Thyroid gland (tissue), 4 donors: ENCODE data around the gene DENND4A. TPM values are rescaled to one million over a fixed set of nuclear protein-coding genes. Genes with fewer than 3 reads are reported as not detected.
"Not testable (repeated sequence)": the region's sequence is repeated elsewhere in the genome, so short reads cannot be mapped to it uniquely, and the experiment has no call there.

ENCODE experiments used
- DNase-seq, 2 donors: peaks; one replicate each; pipeline ENCODE4 v3.0.0-alpha.2; 2019
- H3K27ac ChIP-seq, 3 donors: fragments of 200-600 bp; sonication (generic); 1 replicate in 2 of 3; 2 replicates in 1 of 3; pipeline ENCODE4 v1.5.1; 2016 to 2019; ENCODE audit warnings: mild to moderate bottlenecking in 1 of 3, moderate library complexity in 1 of 3
- H3K27me3 ChIP-seq: fragments of 200-600 bp; sonication (generic); one replicate; pipeline ENCODE4 v1.5.1; 2019
- H3K36me3 ChIP-seq, 2 donors: fragments of 200-600 bp; sonication (generic); one replicate each; pipeline ENCODE4 v1.5.1; 2016 to 2019
- H3K4me1 ChIP-seq, 2 donors: fragments of 200-600 bp; sonication (generic); one replicate each; pipeline ENCODE4 v1.5.1; 2017 to 2019
- H3K4me3 ChIP-seq, 3 donors: fragments of 200-600 bp; sonication (generic); replicated peaks in 1 of 3; 1 replicate in 2 of 3; 2 replicates in 1 of 3; pipeline ENCODE4 v1.5.1; 2016; ENCODE audit warnings: mild to moderate bottlenecking in 1 of 3
- H3K9me3 ChIP-seq: fragments of 200-600 bp; sonication (generic); one replicate; pipeline ENCODE4 v1.5.1; 2017
- POLR2A ChIP-seq, 2 donors: fragments of 450-650 bp; IDR thresholded peaks; one replicate each; pipeline ENCODE4 v1.6.1; 2017; ENCODE audit warnings: antibody characterized with exemption in 2 of 2, mild to moderate bottlenecking in 2 of 2, moderate library complexity in 1 of 2
- WGBS, 2 donors: methylation state at CpG; one replicate each; pipeline ENCODE4 v1.1.5; 2017; 5-methylcytosine and 5-hydroxymethylcytosine counted together
- intact Hi-C: fragments of 100-400 bp; cut with DNase I; formaldehyde crosslinking; loops from one replicate; pipeline ENCODE4 v1.15.1; 2023
- total RNA-seq, 4 donors: library from RNA; depleted of rRNA; stranded (reverse); fragments of >200 nt; gene quantifications; one replicate each; pipeline ENCODE4 v1.2.3, GENCODE V29; 2016
- TF ChIP-seq, protein P1 (sequence below), 6 experiments: fragments of 200-600 bp in 3 of 6; fragments of 450-650 bp in 3 of 6; sonication (generic) in 3 of 6; IDR thresholded peaks; one replicate each; pipeline ENCODE4 v1.5.1; 2016 to 2019; ENCODE audit warnings: antibody characterized with exemption in 6 of 6, mild to moderate bottlenecking in 2 of 6, inconsistent platforms in 1 of 6, moderate library complexity in 1 of 6

Gene DENND4A
- total RNA-seq, 4 donors from 2014 or later, result 37.5 to 79.9 (median 45.7) TPM

- WGBS, 2 donors, result 58 to 73% methylated on average over 3 of the region's 3 CpGs
- H3K4me3 ChIP-seq, result no peak overlapping the region
- no peaks in the 10 kb centered on the region for H3K27me3 ChIP-seq
These were observed 20.4 kb upstream of the DENND4A start for GRCh38 chr15:65812467-65812866.

GRCh38 chr15:65811835-65812234 is 19.7 kb upstream of the DENND4A start:
- Histone ChIP-seq H3K36me3 (no peaks in the 10 kb centered on the region), H3K4me1 (no peaks in the 10 kb centered on the region), H3K9me3 (no peaks in the 10 kb centered on the region), H3K4me3 (no peak overlapping the region), H3K27me3 (no peaks in the 10 kb centered on the region), H3K27ac (no peak overlapping the region)
- no peak for TF ChIP-seq POLR2A (IDR thresholded peaks at IDR 0.05)
- TF ChIP-seq, protein P1, sequence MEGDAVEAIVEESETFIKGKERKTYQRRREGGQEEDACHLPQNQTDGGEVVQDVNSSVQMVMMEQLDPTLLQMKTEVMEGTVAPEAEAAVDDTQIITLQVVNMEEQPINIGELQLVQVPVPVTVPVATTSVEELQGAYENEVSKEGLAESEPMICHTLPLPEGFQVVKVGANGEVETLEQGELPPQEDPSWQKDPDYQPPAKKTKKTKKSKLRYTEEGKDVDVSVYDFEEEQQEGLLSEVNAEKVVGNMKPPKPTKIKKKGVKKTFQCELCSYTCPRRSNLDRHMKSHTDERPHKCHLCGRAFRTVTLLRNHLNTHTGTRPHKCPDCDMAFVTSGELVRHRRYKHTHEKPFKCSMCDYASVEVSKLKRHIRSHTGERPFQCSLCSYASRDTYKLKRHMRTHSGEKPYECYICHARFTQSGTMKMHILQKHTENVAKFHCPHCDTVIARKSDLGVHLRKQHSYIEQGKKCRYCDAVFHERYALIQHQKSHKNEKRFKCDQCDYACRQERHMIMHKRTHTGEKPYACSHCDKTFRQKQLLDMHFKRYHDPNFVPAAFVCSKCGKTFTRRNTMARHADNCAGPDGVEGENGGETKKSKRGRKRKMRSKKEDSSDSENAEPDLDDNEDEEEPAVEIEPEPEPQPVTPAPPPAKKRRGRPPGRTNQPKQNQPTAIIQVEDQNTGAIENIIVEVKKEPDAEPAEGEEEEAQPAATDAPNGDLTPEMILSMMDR (IDR thresholded peaks at IDR 0.05), result no peak
- WGBS, 2 donors, result 98% methylated on average over 3 of the region's 3 CpGs
- intact Hi-C loops, result loop anchor here (10.0 kb wide), 1 partner anchor 127 kb away; no protein-coding TSS in a partner anchor
- no peak for DNase-seq

More at GRCh38 chr15:65812467-65812866, 20.4 kb upstream of the DENND4A start:
- intact Hi-C loops, result loop anchor here (10.0 kb wide), 1 partner anchor 128 kb away; no protein-coding TSS in a partner anchor
- TF ChIP-seq, protein P1 (IDR thresholded peaks at IDR 0.05), result no peak
- no peak for TF ChIP-seq POLR2A (IDR thresholded peaks at IDR 0.05)
- Histone ChIP-seq H3K27ac (no peak overlapping the region), H3K36me3 (no peaks in the 10 kb centered on the region), H3K9me3 (no peaks in the 10 kb centered on the region), H3K4me1 (no peaks in the 10 kb centered on the region)
- DNase-seq, result no peak

GRCh38 chr15:65811011-65811733 is 19.1 kb upstream of the DENND4A start:
- not testable (repeated sequence) for H3K4me1 ChIP-seq, H3K9me3 ChIP-seq, H3K27ac ChIP-seq, H3K4me3 ChIP-seq, DNase-seq, H3K36me3 ChIP-seq, H3K27me3 ChIP-seq
- intact Hi-C loops, result loop anchor here (10.0 kb wide), 1 partner anchor 126 kb away; no protein-coding TSS in a partner anchor
- WGBS, 2 donors, result 93 to 98% methylated on average over 4 of the region's 4 CpGs

DNA sequence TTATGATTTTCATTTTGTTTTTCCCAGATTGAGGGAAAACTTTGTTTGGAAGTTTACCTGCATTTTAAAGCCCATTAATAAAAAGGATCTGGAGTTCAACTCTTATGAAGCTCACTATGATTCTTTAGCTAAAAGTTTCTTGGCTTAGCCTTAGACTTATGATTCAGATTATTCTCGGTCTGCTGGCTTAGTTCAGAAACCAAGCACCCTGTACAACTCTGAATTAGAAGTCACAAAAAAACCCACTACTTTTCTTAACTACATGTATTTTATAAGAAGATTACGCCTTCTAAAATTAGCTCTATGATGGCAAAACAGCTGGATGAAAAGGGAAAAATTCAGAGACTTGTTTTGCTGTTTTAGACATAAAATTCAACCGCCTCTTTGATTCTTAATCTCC is 14.3 kb upstream of the DENND4A start:
- intact Hi-C loops, result no loop called here
- TF ChIP-seq, protein P1 (IDR thresholded peaks at IDR 0.05), result no peak
- TF ChIP-seq POLR2A (IDR thresholded peaks at IDR 0.05), result no peak
- no peaks in the 10 kb centered on the region for H3K4me1 ChIP-seq
- no peaks in the 10 kb centered on the region for H3K9me3 ChIP-seq
- no peak overlapping the region for H3K4me3 ChIP-seq
- whole genome bisulfite sequencing, 2 donors, result 50 to 79% methylated on average over 3 of the region's 3 CpGs
- no peak for DNase-seq
- no peaks in the 10 kb centered on the region for H3K36me3 ChIP-seq
- no peaks in the 10 kb centered on the region for H3K27me3 ChIP-seq
- no peak overlapping the region for H3K27ac ChIP-seq

- intact Hi-C loops, result no loop called here
- H3K27ac ChIP-seq, result no peak overlapping the region
These were observed 13.1 kb upstream of the DENND4A start for GRCh38 chr15:65805019-65805745.

More at GRCh38 chr15:65805019-65805745, 13.1 kb upstream of the DENND4A start:
- H3K4me3 ChIP-seq, result no peak overlapping the region
- H3K27me3 ChIP-seq, result no peaks in the 10 kb centered on the region
- no peaks in the 10 kb centered on the region for H3K36me3 ChIP-seq
- no peaks in the 10 kb centered on the region for H3K9me3 ChIP-seq
- WGBS, 2 donors, result 89% methylated on average over 5 of the region's 5 CpGs
- TF ChIP-seq, protein P1 (IDR thresholded peaks at IDR 0.05), result no peak
- no peak for TF ChIP-seq POLR2A (IDR thresholded peaks at IDR 0.05)
- no peak for DNase-seq
- no peaks in the 10 kb centered on the region for H3K4me1 ChIP-seq
